ENCODE results near the gene HAT1. TPM values are rescaled to one million over a fixed set of nuclear protein-coding genes. Genes with fewer than 3 reads are reported as not detected.

Gene HAT1
- total and polyA plus RNA-seq, 9 donors: 22.7 to 46.1 (median 33.3) TPM

DNA sequence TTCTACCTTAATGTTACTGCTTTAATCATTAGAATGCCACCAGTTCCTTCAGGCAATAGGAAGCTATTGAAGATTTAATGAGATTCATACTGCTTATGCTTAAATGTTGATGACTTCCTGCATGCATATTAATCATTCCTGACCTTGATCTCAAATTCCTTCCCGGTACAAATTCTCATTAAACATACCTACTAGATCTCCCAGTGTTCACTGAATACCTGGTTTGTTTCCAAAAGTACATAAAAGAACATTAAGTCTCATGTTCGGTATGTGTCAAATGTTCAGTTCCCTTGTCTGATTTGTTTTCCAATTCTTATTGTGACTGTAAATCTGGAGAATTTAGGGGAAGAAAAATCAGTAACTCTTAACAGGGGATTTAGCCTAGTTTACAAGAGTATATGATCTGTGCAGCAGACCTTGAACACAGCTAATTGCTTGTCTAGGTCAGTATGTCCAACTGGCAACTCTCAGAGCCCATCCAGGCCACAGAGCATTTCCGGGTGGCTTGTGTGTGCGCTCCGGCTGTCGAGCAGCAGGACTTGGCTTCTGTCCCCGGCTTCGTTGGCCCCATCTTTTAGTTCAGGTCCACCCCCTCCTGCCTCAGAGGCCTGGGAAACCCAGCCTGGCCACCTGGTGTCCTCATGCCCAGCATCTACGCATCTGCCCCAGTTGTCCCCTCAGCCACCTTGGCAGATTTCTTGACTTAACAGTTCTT is 90.6 kb downstream of the HAT1 start:
- intact Hi-C loops (cut with DNase I): no loop called here
- no peaks in the 10 kb centered on the region for H3K36me3 ChIP-seq
- no peak overlapping the region for H3K27ac ChIP-seq
- H3K4me1 ChIP-seq (ENCODE audit: insufficient read depth): peaks cover 5% of the 10 kb centered on the region
- no peaks in the 10 kb centered on the region for H3K9me3 ChIP-seq
- no peaks in the 10 kb centered on the region for H3K27me3 ChIP-seq
- peak in 4 of 5 donors; percentile 20 to 66 (median 49) for DNase-seq
- TF ChIP-seq, protein P1, sequence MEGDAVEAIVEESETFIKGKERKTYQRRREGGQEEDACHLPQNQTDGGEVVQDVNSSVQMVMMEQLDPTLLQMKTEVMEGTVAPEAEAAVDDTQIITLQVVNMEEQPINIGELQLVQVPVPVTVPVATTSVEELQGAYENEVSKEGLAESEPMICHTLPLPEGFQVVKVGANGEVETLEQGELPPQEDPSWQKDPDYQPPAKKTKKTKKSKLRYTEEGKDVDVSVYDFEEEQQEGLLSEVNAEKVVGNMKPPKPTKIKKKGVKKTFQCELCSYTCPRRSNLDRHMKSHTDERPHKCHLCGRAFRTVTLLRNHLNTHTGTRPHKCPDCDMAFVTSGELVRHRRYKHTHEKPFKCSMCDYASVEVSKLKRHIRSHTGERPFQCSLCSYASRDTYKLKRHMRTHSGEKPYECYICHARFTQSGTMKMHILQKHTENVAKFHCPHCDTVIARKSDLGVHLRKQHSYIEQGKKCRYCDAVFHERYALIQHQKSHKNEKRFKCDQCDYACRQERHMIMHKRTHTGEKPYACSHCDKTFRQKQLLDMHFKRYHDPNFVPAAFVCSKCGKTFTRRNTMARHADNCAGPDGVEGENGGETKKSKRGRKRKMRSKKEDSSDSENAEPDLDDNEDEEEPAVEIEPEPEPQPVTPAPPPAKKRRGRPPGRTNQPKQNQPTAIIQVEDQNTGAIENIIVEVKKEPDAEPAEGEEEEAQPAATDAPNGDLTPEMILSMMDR (IDR thresholded peaks at IDR 0.05): no peak
- TF ChIP-seq EP300 (IDR thresholded peaks at IDR 0.05) (no peak), POLR2A (IDR thresholded peaks at IDR 0.05) (no peak)
- no peak overlapping the region for H3K4me3 ChIP-seq
- WGBS, 3 donors: 16 to 21% (median 21%) methylated on average over 9 of the region's 9 CpGs

DNA sequence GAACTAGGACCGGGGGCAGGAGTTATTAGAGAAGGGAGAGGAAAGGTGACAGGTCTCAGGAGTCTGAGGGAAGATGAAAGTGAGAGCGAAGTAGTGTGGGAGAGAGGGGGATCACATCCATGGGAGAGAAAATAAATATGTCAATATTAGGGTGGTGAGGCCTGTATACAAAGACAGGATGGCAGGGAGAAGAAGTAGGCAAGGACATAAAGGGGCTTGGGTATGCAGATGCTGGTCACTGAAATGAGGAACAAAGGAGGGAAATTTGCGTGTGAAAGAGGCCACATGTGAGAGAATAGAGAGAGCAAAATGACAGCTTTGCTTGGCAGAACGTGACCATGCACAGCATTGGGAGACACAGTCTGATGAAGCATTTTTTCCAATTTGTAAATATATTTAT is 91.1 kb downstream of the HAT1 start:
- Histone ChIP-seq H3K27ac (no peak overlapping the region), H3K4me3 (no peak overlapping the region), H3K36me3 (no peaks in the 10 kb centered on the region), H3K27me3 (no peaks in the 10 kb centered on the region), H3K9me3 (no peaks in the 10 kb centered on the region), H3K4me1 (ENCODE audit: insufficient read depth) (peaks cover 5% of the 10 kb centered on the region)
- DNase-seq: no peak
- TF ChIP-seq EP300 (IDR thresholded peaks at IDR 0.05) (no peak), POLR2A (IDR thresholded peaks at IDR 0.05) (no peak)
- TF ChIP-seq, protein P1 (IDR thresholded peaks at IDR 0.05): no peak
- WGBS, 3 donors: 75 to 79% (median 78%) methylated on average over 4 of the region's 4 CpGs
- intact Hi-C loops (cut with DNase I): no loop called here

DNA sequence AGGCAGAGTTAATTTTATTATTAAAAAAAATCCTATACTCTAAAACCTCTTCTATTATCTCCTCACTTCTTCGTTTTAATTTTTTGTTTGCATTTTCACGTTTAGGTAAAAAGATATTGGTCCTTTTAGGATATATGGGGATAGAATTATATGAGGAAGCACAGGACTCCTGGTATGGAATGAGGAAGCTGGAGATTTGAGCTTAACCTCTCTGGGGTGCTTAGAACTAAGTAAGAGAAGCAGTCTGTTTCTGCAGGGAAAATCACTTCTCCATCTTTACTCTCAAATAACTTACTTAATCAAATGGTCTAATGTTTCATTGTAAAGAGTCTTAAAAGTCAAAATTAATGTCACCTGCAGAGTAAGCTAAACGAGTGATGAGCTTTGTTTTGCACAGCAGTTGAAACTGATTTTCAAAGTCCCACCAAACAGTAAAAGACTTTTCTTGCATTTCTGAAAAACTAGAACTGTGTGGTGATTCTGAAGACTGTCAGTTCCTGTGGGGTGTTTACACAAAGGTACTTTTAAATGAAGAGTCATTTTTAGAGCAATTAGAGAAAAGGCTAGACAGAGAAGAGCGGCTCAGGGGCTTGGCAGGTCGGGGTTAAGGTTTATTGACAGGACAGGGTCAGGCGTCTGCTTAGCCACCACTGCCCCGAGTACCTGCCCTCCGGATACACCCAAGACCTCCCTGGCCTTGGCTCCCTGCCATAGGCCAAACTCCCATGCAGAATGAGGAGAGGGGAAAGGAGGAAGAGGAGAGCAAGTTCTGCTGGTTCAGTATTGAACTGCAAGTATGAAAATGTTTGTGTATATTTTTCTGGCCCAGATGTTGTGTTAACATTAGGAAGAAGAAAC is 99.0 kb downstream of the HAT1 start:
- no peaks in the 10 kb centered on the region for H3K36me3 ChIP-seq
- H3K4me3 ChIP-seq: no peak overlapping the region
- peak in 1 of 5 donors; percentile 52 for DNase-seq
- intact Hi-C loops (cut with DNase I): no loop called here
- TF ChIP-seq, protein P1 (IDR thresholded peaks at IDR 0.05): no peak
- TF ChIP-seq EP300 (IDR thresholded peaks at IDR 0.05): no peak
- TF ChIP-seq POLR2A (IDR thresholded peaks at IDR 0.05): no peak
- no peaks in the 10 kb centered on the region for H3K4me1 ChIP-seq (ENCODE audit: insufficient read depth)
- no peak overlapping the region for H3K27ac ChIP-seq
- WGBS, 3 donors: 15 to 31% (median 17%) methylated on average over 8 of the region's 8 CpGs
- no peaks in the 10 kb centered on the region for H3K9me3 ChIP-seq
- H3K27me3 ChIP-seq: no peaks in the 10 kb centered on the region

DNA sequence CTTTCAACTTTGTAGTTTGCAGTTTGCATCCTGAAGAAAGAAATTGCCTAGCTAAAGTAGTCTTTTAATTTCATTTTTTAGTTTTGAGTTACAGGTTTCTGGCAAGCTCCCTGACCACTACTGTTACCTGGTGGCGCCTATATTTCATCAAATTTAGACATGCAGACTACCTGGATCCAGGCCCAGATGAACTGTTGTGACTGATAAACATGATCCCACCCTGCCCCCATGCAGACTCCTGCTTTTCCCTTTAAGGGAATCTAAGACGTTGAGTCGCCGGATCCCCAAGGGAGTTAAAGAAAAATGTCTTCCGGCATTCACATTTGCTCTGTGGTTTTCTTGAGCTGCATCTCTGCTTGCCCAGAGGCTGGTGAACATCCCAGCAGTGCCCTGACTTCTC is 99.7 kb downstream of the HAT1 start:
- no peaks in the 10 kb centered on the region for H3K27me3 ChIP-seq
- no peaks in the 10 kb centered on the region for H3K36me3 ChIP-seq
- no peaks in the 10 kb centered on the region for H3K4me1 ChIP-seq (ENCODE audit: insufficient read depth)
- TF ChIP-seq, protein P1 (IDR thresholded peaks at IDR 0.05): no peak
- TF ChIP-seq POLR2A (IDR thresholded peaks at IDR 0.05) (no peak), EP300 (IDR thresholded peaks at IDR 0.05) (no peak)
- intact Hi-C loops (cut with DNase I): no loop called here
- 11 to 23% (median 11%) methylated on average over 5 of the region's 5 CpGs for WGBS, 3 donors
- H3K4me3 ChIP-seq: no peak overlapping the region
- no peak overlapping the region for H3K27ac ChIP-seq
- no peaks in the 10 kb centered on the region for H3K9me3 ChIP-seq
- no peak for DNase-seq

Measured in ovary (tissue), 9 donors.